Measurements from ENCODE around the gene ZNF219. TPM values are rescaled to one million over a fixed set of nuclear protein-coding genes. Genes with fewer than 3 reads are reported as not detected.

Gene ZNF219
- polyA plus RNA-seq, 1 donor from 2014 or later: 40.6 TPM

DNA sequence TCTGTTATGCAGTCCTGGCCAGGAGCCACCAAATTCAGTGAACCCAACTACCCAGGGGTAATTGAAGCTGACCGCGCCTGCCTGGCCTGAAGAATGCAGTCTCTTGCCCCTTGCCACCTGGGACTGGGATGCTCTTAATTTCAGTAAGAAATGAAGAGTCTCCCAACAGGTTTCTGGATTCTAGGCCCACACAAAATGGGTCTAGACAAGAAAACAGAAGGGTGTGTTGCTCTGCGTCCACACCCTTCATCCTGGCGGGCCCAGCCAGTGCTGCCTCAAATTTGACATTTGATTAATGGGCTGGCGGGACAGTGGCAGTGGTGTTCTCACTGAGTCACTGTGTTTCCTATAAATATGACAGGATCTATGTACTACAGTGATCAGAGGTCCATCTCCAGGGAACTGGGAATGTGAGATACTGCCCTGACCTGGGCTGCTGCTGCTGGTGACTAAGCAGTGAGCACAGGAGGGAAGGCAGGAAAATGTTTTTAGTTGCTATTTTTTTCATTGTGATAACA lies 8.9 kb upstream of the ZNF219 start:
- Histone ChIP-seq H3K9me3 (ENCODE audit: low read length) (no peaks in the 10 kb centered on the region), H3K9me2 (ENCODE audit: insufficient read depth, low read length) (no peaks in the 10 kb centered on the region), H3K9ac (ENCODE audit: low read length) (no peak overlapping the region), H3K4me3 (ENCODE audit: low read length) (no peak overlapping the region), H3K79me2 (replicated peaks; ENCODE audit: insufficient read depth, low read length) (no peaks in the 10 kb centered on the region), H3F3A (ENCODE audit: insufficient read depth, low read length, poor library complexity, severe bottlenecking) (peaks cover 6% of the 10 kb centered on the region), H2AFZ (ENCODE audit: low read depth, low read length) (no peak overlapping the region), H3K27me3 (ENCODE audit: insufficient read depth, low read depth, low read length) (no peaks in the 10 kb centered on the region), H3K27ac (ENCODE audit: low read length) (no peak overlapping the region), H3K36me3 (ENCODE audit: insufficient read depth, low read length) (no peaks in the 10 kb centered on the region), H4K20me1 (ENCODE audit: insufficient read depth) (no peaks in the 10 kb centered on the region), H3K4me2 (ENCODE audit: low read length) (no peak overlapping the region)
- TF ChIP-seq, protein P1, sequence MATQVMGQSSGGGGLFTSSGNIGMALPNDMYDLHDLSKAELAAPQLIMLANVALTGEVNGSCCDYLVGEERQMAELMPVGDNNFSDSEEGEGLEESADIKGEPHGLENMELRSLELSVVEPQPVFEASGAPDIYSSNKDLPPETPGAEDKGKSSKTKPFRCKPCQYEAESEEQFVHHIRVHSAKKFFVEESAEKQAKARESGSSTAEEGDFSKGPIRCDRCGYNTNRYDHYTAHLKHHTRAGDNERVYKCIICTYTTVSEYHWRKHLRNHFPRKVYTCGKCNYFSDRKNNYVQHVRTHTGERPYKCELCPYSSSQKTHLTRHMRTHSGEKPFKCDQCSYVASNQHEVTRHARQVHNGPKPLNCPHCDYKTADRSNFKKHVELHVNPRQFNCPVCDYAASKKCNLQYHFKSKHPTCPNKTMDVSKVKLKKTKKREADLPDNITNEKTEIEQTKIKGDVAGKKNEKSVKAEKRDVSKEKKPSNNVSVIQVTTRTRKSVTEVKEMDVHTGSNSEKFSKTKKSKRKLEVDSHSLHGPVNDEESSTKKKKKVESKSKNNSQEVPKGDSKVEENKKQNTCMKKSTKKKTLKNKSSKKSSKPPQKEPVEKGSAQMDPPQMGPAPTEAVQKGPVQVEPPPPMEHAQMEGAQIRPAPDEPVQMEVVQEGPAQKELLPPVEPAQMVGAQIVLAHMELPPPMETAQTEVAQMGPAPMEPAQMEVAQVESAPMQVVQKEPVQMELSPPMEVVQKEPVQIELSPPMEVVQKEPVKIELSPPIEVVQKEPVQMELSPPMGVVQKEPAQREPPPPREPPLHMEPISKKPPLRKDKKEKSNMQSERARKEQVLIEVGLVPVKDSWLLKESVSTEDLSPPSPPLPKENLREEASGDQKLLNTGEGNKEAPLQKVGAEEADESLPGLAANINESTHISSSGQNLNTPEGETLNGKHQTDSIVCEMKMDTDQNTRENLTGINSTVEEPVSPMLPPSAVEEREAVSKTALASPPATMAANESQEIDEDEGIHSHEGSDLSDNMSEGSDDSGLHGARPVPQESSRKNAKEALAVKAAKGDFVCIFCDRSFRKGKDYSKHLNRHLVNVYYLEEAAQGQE (IDR thresholded peaks at IDR 0.05; ENCODE audit: borderline replicate concordance): no peak

DNA sequence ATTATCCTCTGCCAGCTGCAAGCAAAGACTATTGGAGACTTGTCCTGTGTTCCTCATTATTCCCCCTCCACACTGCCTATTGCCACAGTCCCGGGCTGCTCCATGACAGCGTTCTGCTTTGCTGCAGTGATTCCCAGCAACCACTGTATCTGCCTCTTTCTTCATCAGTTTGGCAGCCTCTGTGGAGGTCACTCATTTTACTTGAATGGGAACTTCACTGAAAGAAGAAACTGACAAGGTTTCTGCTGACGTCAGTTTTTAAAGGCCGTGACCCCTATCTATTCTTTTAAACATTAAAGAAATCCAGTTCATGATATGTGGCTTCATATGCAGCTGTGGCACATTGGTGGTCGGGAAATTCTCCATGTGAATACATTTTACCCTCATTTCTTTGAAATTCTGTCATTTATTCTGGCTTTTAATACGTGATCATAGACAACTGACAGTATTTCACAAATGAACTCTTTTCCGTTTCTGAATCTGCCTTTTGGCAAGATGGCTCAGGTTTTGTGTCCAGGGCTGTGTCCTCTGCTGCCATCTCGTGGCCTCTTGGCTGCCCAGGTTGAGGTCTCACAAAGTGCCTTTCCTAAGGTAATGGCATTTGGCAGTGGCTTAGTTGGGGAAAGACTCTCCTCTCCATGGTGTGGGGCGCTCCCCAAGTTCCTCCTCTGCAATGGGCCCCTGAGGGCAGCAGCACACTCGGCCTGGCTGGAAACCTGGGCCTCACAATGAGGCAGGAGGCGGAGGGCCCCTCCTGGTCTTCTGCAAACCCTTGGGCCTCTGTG lies 8.2 kb upstream of the ZNF219 start:
- H3K36me3 ChIP-seq (ENCODE audit: insufficient read depth, low read length): no peaks in the 10 kb centered on the region
- no peaks in the 10 kb centered on the region for H3K79me2 ChIP-seq (replicated peaks; ENCODE audit: insufficient read depth, low read length)
- no peaks in the 10 kb centered on the region for H3K27me3 ChIP-seq (ENCODE audit: insufficient read depth, low read depth, low read length)
- H3K9me3 ChIP-seq (ENCODE audit: low read length): no peaks in the 10 kb centered on the region
- peak overlapping the region; percentile 40 for H3K9ac ChIP-seq (ENCODE audit: low read length)
- H3K27ac ChIP-seq (ENCODE audit: low read length): peak overlapping the region; percentile 61
- H3F3A ChIP-seq (ENCODE audit: insufficient read depth, low read length, poor library complexity, severe bottlenecking): peaks cover 6% of the 10 kb centered on the region
- H3K4me3 ChIP-seq (ENCODE audit: low read length): peak overlapping the region; percentile 39
- peak overlapping the region; percentile 57 for H2AFZ ChIP-seq (ENCODE audit: low read depth, low read length)
- H3K9me2 ChIP-seq (ENCODE audit: insufficient read depth, low read length): no peaks in the 10 kb centered on the region
- H4K20me1 ChIP-seq (ENCODE audit: insufficient read depth): no peaks in the 10 kb centered on the region
- H3K4me2 ChIP-seq (ENCODE audit: low read length): peak overlapping the region; percentile 44
- TF ChIP-seq, protein P1 (IDR thresholded peaks at IDR 0.05; ENCODE audit: borderline replicate concordance): no peak
- TF ChIP-seq MXI1 (conservative IDR thresholded peaks at IDR 0.05; ENCODE audit: poor library complexity, severe bottlenecking) (peak; percentile 28), RAD21 (conservative IDR thresholded peaks at IDR 0.05) (peak; percentile 91), SMC3 (conservative IDR thresholded peaks at IDR 0.05; ENCODE audit: poor library complexity) (peak; percentile 94), EZH2 (IDR thresholded peaks at IDR 0.05; ENCODE audit: borderline replicate concordance, insufficient read depth, low read length, poor library complexity, severe bottlenecking) (no peak), POLR2AphosphoS5 (IDR thresholded peaks at IDR 0.05) (no peak), TAF1 (IDR thresholded peaks at IDR 0.05; ENCODE audit: low read depth) (no peak), EP300 (conservative IDR thresholded peaks at IDR 0.05; ENCODE audit: poor library complexity, severe bottlenecking) (no peak)
- TF ChIP-seq, protein P2, sequence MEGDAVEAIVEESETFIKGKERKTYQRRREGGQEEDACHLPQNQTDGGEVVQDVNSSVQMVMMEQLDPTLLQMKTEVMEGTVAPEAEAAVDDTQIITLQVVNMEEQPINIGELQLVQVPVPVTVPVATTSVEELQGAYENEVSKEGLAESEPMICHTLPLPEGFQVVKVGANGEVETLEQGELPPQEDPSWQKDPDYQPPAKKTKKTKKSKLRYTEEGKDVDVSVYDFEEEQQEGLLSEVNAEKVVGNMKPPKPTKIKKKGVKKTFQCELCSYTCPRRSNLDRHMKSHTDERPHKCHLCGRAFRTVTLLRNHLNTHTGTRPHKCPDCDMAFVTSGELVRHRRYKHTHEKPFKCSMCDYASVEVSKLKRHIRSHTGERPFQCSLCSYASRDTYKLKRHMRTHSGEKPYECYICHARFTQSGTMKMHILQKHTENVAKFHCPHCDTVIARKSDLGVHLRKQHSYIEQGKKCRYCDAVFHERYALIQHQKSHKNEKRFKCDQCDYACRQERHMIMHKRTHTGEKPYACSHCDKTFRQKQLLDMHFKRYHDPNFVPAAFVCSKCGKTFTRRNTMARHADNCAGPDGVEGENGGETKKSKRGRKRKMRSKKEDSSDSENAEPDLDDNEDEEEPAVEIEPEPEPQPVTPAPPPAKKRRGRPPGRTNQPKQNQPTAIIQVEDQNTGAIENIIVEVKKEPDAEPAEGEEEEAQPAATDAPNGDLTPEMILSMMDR (IDR thresholded peaks at IDR 0.05; ENCODE audit: poor library complexity, severe bottlenecking): peak; percentile 95

Data from neural cell (in vitro differentiated cells).